HepG2 (cell line): ENCODE measurements around the gene BLOC1S4. TPM values are rescaled to one million over a fixed set of nuclear protein-coding genes. Genes with fewer than 3 reads are reported as not detected.
A peak's percentile ranks its signal among the peaks of the same experiment; 100 is the strongest.

Experiments
- HOXA7 ChIP-seq: sonication (generic); formaldehyde crosslinking; IDR thresholded peaks from 2 replicates; pipeline ENCODE4 v1.8.1; 2022; ENCODE audit warnings: mild to moderate bottlenecking, missing genetic modification reagents, moderate library complexity
- KAT7 ChIP-seq: IDR thresholded peaks from 2 replicates; pipeline ENCODE4 v1.6.1; 2018; ENCODE audit warnings: borderline replicate concordance, missing compliant biosample characterization
- NPAS2 ChIP-seq: sonication (generic); formaldehyde crosslinking; IDR thresholded peaks from 2 replicates; pipeline ENCODE4 v1.8.0; 2022; ENCODE audit warnings: mild to moderate bottlenecking, missing genetic modification reagents, borderline replicate concordance
- PAX8 ChIP-seq: sonication (generic); formaldehyde crosslinking; IDR thresholded peaks from 2 replicates; pipeline ENCODE4 v1.8.0; 2022; ENCODE audit warnings: mild to moderate bottlenecking, missing genetic modification reagents, borderline replicate concordance
- PHB2 ChIP-seq: fragments of 450-650 bp; IDR thresholded peaks from 2 replicates; pipeline ENCODE4 v1.6.1; 2018; ENCODE audit not compliant: partially characterized antibody
- PLRG1 ChIP-seq: fragments of 450-650 bp; conservative IDR thresholded peaks from 2 replicates; pipeline ENCODE4 v1.6.1; 2016
- RNF2 ChIP-seq: fragments of 450-650 bp; conservative IDR thresholded peaks from 2 replicates; pipeline ENCODE4 v1.6.1; 2016; ENCODE audit warnings: low read depth
- SAP130 ChIP-seq: IDR thresholded peaks from 2 replicates; pipeline ENCODE4 v1.6.1; 2016; ENCODE audit warnings: low read depth
- SIN3A ChIP-seq: IDR thresholded peaks from 2 replicates; pipeline ENCODE4 v1.6.1; 2011; ENCODE audit warnings: low read depth, mild to moderate bottlenecking, control low read depth, low read length, borderline replicate concordance
- SOX5 ChIP-seq: IDR thresholded peaks from 2 replicates; pipeline ENCODE4 v1.6.1; 2016; ENCODE audit warnings: borderline replicate concordance
- TBL1XR1 ChIP-seq: fragments of 150-350 bp; IDR thresholded peaks from 2 replicates; pipeline ENCODE4 v1.6.1; 2014; ENCODE audit warnings: borderline replicate concordance, low read length; ENCODE audit not compliant: partially characterized antibody
- TCF7 ChIP-seq: sonication (generic); IDR thresholded peaks from 2 replicates; pipeline ENCODE4 v1.6.1; 2016; ENCODE audit warnings: antibody characterized with exemption, low read depth
- U2AF1 ChIP-seq: fragments of 200-400 bp; formaldehyde crosslinking; optimal IDR thresholded peaks from 2 replicates; pipeline ENCODE3; 2017; ENCODE audit warnings: mild to moderate bottlenecking, low read depth, low read length
- ZNF510 ChIP-seq: sonication (generic); formaldehyde crosslinking; IDR thresholded peaks from 2 replicates; pipeline ENCODE4 v1.4.0; 2020; ENCODE audit warnings: low read depth, mild to moderate bottlenecking, missing genetic modification reagents
- ZNF781 ChIP-seq: sonication (generic); formaldehyde crosslinking; IDR thresholded peaks from 2 replicates; pipeline ENCODE4 v1.5.1; 2020; ENCODE audit warnings: borderline replicate concordance, mild to moderate bottlenecking, missing genetic modification reagents; ENCODE audit errors: not compliant biosample characterization
- polyA plus RNA-seq, 8 experiments: library from polyadenylated mRNA; depleted of rRNA in 3 of 8; stranded (reverse) in 7 of 8; unstranded in 1 of 8; fragments of >200 nt; fragmentation: Illumina TruSeq in 4 of 8; extraction: Trizol in 4 of 8; gene quantifications; 2 replicates each; pipeline versions ENCODE4 v1.2.1 to v1.2.3, GENCODE V29; 2011 to 2016; ENCODE audit warnings: low read depth in 4 of 8, missing spikeins in 1 of 8, mixed read lengths in 1 of 8; ENCODE audit not compliant: insufficient read depth in 1 of 8
- total RNA-seq, 5 experiments: library from RNA; depleted of rRNA; stranded (reverse); fragments of >200 nt; fragmentation: Illumina TruSeq; extraction: Trizol; gene quantifications; 2 replicates each; pipeline ENCODE4 v1.2.3, GENCODE V29; 2016; ENCODE audit warnings: low read depth in 1 of 5
- TF ChIP-seq, protein P1 (sequence below): IDR thresholded peaks from 2 replicates; pipeline ENCODE4 v1.6.1; 2012; ENCODE audit warnings: low read depth, low read length, improper control_type of control experiment
- TF ChIP-seq, protein P2 (sequence below): sonication (generic); formaldehyde crosslinking; IDR thresholded peaks from 2 replicates; pipeline ENCODE4 v1.5.1; 2020; ENCODE audit warnings: missing genetic modification reagents, mild to moderate bottlenecking, borderline replicate concordance
- TF ChIP-seq, protein P3 (sequence below): sonication (generic); formaldehyde crosslinking; IDR thresholded peaks from 2 replicates; pipeline ENCODE4 v1.5.1; 2020; ENCODE audit warnings: mild to moderate bottlenecking, missing genetic modification reagents, moderate library complexity
- TF ChIP-seq, protein P4 (sequence below): sonication (generic); formaldehyde crosslinking; IDR thresholded peaks from 2 replicates; pipeline ENCODE4 v1.9.0; 2022; ENCODE audit warnings: missing genetic modification reagents, mild to moderate bottlenecking, borderline replicate concordance
- TF ChIP-seq, protein P5 (sequence below): sonication (generic); formaldehyde crosslinking; IDR thresholded peaks from 2 replicates; pipeline ENCODE4 v1.5.0; 2020; ENCODE audit warnings: missing genetic modification reagents, mild to moderate bottlenecking, borderline replicate concordance
- TF ChIP-seq, protein P6 (sequence below): sonication (generic); formaldehyde crosslinking; IDR thresholded peaks from 2 replicates; pipeline ENCODE4 v1.5.1; 2020; ENCODE audit warnings: missing genetic modification reagents, mild to moderate bottlenecking, borderline replicate concordance

Gene BLOC1S4
- total and polyA plus RNA-seq, 2 of the 13 experiments (the other 11 are each of a cell fraction or from before 2014, with no cell fraction given), result 15.5 to 20.9 TPM

DNA sequence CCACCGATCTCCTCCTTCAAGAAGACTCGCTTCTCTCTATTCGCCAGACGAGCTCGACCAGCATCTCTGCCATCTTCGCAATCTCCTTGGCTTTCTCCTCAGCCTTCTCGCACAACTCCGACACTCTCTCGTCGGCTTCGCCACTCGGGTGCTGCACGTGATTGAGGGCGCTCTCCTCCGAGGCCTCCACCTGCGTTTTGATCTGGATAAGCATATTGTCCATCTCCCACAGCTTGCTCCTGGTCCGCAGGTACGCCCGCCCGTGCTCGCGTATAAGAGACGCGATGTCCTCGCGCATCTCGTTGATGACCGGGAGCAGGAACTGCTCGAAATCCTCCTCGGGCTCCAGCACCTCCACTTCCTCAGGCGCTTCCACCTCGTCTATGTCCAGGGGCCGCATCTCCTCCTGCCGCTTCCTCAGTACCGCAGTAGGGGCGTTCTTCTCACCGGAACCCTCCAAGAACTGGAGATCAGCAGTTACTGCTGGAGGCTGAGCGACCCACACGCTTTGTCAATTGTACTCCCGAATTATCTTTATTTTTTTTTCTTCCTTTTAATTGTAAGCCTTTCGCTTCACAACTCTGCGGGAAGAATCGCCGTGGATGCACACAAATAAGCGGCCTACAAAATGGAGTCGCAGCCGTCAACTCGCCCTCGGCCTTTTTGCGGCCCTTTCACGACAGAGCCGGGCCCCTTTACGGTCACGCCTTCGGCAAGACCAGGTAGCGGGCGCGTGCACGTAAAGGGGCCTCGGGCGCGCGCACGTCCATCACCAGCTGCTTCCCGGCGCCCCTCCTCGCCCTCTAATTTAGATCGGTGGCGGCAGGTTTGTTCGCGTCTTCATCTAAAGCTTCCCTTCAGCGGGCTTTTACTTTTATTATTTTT is 6.5 kb upstream of the BLOC1S4 start, which contains the start of gene MRFAP1L1 (continued):
- TF ChIP-seq ZNF781 (CRISPR knock-in tag) (peak; percentile 90), KAT7 (no peak), U2AF1 (no peak), TCF7 (no peak), HOXA7 (CRISPR knock-in tag) (no peak), NPAS2 (CRISPR knock-in tag) (no peak), RNF2 (no peak; the same call in 1 of the 2 replicates), SIN3A (peak; percentile 60; the same call in 1 of the 2 replicates), ZNF510 (CRISPR knock-in tag) (peak; percentile 60; the same call in 1 of the 2 replicates), PLRG1 (no peak), SOX5 (CRISPR knock-in tag) (peak; percentile 42; the same call in 1 of the 2 replicates), TBL1XR1 (no peak), PHB2 (no peak), PAX8 (CRISPR knock-in tag) (no peak), SAP130 (peak; percentile 90; the same call in 1 of the 2 replicates)
- TF ChIP-seq, protein P1, sequence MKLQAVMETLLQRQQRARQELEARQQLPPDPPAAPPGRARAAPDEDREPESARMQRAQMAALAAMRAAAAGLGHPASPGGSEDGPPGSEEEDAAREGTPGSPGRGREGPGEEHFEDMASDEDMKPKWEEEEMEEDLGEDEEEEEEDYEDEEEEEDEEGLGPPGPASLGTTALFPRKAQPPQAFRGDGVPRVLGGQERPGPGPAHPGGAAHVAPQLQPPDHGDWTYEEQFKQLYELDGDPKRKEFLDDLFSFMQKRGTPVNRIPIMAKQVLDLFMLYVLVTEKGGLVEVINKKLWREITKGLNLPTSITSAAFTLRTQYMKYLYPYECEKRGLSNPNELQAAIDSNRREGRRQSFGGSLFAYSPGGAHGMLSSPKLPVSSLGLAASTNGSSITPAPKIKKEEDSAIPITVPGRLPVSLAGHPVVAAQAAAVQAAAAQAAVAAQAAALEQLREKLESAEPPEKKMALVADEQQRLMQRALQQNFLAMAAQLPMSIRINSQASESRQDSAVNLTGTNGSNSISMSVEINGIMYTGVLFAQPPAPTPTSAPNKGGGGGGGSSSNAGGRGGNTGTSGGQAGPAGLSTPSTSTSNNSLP, result 0 out of 2 replicates have a peak, but pooled peaks have one; percentile 12
- TF ChIP-seq, protein P2, sequence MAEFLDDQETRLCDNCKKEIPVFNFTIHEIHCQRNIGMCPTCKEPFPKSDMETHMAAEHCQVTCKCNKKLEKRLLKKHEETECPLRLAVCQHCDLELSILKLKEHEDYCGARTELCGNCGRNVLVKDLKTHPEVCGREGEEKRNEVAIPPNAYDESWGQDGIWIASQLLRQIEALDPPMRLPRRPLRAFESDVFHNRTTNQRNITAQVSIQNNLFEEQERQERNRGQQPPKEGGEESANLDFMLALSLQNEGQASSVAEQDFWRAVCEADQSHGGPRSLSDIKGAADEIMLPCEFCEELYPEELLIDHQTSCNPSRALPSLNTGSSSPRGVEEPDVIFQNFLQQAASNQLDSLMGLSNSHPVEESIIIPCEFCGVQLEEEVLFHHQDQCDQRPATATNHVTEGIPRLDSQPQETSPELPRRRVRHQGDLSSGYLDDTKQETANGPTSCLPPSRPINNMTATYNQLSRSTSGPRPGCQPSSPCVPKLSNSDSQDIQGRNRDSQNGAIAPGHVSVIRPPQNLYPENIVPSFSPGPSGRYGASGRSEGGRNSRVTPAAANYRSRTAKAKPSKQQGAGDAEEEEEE, result no peak
- TF ChIP-seq, protein P3, sequence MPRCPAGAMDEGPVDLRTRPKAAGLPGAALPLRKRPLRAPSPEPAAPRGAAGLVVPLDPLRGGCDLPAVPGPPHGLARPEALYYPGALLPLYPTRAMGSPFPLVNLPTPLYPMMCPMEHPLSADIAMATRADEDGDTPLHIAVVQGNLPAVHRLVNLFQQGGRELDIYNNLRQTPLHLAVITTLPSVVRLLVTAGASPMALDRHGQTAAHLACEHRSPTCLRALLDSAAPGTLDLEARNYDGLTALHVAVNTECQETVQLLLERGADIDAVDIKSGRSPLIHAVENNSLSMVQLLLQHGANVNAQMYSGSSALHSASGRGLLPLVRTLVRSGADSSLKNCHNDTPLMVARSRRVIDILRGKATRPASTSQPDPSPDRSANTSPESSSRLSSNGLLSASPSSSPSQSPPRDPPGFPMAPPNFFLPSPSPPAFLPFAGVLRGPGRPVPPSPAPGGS, result no peak; the same call in 1 of the 2 replicates
- TF ChIP-seq, protein P4, sequence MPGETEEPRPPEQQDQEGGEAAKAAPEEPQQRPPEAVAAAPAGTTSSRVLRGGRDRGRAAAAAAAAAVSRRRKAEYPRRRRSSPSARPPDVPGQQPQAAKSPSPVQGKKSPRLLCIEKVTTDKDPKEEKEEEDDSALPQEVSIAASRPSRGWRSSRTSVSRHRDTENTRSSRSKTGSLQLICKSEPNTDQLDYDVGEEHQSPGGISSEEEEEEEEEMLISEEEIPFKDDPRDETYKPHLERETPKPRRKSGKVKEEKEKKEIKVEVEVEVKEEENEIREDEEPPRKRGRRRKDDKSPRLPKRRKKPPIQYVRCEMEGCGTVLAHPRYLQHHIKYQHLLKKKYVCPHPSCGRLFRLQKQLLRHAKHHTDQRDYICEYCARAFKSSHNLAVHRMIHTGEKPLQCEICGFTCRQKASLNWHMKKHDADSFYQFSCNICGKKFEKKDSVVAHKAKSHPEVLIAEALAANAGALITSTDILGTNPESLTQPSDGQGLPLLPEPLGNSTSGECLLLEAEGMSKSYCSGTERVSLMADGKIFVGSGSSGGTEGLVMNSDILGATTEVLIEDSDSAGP (CRISPR knock-in tag), result peak; percentile 36; the same call in 1 of the 2 replicates
- TF ChIP-seq, protein P5, sequence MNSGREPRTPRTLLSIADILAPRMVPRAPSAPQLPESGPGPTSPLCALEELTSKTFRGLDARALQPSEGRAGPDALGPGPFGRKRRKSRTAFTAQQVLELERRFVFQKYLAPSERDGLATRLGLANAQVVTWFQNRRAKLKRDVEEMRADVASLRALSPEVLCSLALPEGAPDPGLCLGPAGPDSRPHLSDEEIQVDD, result no peak; the same call in 1 of the 2 replicates
- TF ChIP-seq, protein P6, sequence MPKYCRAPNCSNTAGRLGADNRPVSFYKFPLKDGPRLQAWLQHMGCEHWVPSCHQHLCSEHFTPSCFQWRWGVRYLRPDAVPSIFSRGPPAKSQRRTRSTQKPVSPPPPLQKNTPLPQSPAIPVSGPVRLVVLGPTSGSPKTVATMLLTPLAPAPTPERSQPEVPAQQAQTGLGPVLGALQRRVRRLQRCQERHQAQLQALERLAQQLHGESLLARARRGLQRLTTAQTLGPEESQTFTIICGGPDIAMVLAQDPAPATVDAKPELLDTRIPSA (CRISPR knock-in tag), result no peak
